HG02970 (cell line): Measurements from ENCODE around the gene IQCN.
"Not testable (repeated sequence)": the region's sequence is repeated elsewhere in the genome, so short reads cannot be mapped to it uniquely, and the experiment has no call there.

ENCODE experiments used
- ATAC-seq: cut with Tn5 transposase; IDR thresholded peaks from one replicate; pipeline ENCODE4 v1.9.1; 2021; ENCODE audit warnings: mild to moderate bottlenecking, moderate library complexity, moderate number of reproducible peaks; ENCODE audit not compliant: unreplicated experiment, low FRiP score

IQCN gene

DNA sequence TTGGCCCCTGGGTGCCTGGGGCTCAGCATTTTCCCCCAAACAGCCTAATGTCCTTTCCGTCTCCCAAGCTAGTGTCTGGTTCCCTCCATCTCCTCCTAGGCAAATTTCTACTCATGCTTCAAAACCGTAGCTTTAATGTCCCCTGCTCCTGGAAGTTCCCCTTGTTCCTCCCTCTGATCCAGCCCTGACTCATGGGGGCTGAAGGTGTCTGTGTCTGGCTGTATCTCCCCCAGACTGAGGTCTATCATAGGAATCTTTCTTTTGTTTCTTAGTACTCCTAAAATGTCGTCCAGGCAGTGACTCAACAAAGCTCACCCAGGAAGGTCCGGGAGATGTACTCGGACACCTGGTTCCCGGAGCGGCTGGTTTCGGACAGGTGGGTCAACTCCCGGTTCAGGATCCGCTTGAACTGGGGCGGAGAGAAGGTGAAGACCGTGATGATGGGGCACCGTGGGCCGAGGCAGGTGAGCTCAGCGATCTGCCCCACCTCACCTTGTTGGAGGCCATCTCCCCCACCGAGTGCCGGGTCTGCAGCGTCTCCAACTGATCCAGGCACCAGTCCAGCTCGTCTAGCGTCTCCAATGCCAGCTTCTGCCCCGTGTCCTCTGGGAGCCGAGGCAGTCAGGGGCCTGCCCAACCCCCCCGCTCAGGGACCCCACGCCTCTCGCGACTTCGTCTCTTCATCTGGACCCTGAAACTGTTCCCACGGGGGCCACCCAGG is 54.2 kb downstream of the IQCN start:
- ATAC-seq = no peak

DNA sequence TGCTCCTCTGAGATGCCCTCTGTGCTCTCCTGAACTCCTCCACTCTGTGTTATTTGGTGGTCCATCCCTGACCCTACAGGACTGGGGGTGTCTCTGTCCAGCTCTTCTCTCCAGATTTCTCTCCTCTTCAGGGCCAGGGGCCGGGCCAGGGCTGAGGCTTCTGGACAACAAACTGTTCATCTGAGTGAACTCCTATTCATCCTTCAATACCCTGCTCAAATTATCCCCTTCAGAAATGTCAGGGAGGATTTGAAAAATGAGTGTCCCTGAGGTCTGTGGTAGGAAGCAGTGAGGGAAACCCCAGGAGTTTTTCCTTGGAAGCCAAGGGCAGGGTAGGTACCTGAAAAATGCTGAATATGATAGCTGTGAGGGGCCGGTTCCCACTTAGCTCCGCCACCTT is 55.7 kb downstream of the IQCN start:
- ATAC-seq = no peak

DNA sequence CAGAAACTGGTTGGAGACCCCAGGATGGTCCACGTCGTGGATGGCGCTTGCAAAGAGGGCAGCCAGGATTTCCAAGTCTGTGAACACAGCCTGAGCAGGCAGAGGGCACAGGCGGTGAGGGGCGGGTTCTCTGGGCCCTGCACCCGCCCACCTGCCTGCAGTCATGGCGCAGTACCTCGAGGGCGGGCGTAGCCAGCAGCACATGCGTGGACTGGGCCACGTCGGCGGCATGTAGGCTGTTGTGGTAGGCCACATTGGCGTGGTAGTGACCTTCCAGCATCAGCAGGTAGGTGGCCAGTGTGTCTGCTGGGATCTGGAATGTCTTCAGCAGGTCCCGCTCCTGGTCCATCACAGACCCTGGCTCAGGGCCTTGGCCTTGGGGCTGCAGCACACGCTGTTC is 56.1 kb downstream of the IQCN start:
- ATAC-seq = no peak

DNA sequence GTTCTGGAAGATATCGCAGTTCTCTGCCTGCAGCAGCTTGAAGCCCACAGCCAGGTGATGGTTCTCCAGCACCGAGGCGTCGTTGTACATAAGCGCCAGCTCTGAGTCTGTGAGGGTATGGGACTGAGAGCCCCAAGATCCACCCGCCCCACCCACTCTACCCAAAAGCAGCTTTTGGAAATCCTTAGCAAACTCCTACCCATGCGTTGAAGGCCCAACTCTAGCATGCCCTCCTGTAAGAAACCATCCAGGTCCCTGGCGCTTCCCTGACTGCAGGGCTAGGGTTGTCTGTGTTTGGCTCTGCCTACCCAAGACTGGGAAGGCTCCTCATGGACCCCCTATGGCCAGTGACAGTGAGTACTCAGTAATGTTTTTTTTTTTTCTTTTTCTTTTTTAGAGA is 57.5 kb downstream of the IQCN start:
- ATAC-seq = no peak

DNA sequence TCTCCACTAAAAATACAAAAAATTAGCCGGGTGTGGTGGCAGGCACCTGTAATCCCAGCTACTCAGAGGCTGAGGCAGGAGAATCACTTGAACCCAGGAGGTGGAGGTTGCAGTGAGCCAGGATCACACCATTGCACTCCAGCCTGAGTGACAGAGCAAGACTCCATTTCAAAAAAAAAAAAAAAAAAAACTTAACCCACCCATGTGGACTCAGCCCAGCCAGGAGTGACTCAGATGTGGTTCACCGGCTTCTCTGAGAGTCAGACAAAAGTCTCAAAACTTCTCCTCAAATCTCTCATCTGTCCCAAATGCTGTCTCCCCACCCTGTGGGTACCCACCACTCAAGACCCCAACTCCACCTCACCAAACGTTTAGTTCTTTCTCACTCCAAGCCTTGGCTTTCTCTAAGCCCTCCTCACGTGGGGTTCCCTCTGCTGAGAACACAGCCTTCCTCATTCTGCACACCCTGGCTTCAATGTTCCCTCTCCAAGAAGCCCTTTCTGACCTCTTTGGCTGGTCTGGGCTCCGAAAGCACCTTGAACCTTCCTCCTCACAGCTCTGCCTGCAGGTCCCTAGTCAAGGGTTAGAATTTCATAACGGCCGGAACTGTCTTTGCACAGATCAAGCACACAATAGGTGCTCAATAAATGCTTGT is 59.3 kb downstream of the IQCN start:
- no peak for ATAC-seq

DNA sequence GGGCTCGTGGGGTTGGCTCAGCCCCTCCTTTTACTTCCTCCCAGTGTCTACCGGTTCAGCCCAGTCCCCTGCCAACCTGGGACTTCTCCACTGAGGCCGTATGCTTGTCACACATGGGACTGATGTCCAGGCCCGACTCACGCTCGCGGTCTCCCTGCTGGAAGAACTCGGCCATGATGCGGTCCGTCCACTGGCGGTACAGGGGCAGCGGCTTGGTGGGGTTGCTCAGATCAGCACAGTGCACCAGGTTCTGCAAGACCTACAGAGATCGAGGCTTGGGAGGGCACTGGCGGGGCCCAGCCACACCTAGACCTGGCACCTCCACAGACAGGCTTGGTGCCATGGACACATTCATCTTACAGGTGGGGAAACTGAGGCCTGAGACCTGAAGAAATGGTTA is 62.6 kb downstream of the IQCN start:
- ATAC-seq = no peak

DNA sequence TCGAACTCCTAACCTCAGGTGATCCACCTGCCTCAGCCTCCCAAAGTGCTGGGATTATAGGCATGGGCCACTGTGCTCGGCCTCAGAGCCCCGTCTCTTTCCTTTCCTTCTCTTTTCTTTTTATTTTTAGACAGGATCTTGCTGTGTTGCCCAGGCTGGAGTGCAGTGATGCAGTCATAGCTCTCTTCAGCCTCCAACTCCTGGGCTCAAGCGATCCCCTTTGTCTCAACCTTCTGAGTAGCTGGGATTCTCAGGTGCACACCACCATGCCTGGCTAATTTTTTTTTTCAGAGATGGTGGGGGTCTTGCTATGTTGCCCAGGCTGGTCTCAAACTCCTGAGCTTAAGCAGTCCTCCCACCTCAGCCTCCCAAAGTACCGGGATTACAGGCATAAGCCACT is 64.3 kb downstream of the IQCN start:
- not testable (repeated sequence) for ATAC-seq

DNA sequence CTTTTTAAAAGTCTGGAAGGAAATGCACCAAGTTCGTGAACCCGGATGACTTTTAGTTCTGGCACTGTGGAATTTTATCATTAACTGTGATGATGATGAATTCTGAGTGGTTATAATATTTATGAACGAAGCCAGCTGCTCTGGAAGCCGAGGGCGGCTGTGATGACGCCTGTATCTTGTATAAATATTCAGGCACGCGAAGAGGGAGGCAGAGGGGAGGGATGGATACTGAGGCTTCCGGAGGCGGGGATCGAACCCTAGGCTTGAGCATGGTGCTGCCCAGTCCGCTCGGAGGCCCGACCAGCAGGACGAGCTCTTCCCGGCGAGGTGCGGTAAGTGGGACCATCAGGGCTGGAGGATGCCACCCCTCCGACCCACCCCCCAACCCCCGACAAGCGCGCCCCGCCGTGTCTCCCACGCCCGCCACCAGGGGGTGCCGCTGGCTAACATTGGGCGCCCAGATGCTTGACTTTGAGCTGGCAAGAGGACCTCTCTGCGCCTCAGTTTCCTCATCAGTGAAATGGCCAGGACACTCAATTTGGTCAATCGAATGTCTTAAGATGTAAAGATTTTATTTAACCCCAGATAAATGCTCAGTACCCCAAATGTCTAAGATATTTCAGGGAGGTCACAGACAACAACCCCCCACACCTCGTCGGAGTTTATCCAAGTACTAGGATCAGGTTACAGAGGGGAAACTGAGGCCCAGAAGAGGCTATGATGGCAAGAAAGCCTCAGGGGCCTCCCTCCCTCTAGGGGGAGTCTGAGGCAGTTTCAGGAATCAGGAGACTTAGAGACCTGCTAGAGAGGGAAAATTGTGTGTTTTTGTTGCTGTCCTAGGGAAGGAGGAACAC is 65.9 kb downstream of the IQCN start:
- ATAC-seq = no peak
